ENCODE measurements around the gene G3BP2. TPM values are rescaled to one million over a fixed set of nuclear protein-coding genes. Genes with fewer than 3 reads are reported as not detected.
A peak's percentile ranks its signal among the peaks of the same experiment; 100 is the strongest.
"Not testable (repeated sequence)": the region's sequence is repeated elsewhere in the genome, so short reads cannot be mapped to it uniquely, and the experiment has no call there.

The G3BP2 gene
- total and polyA plus RNA-seq, 2 experiments from 2014 or later = 103 to 411 TPM

GRCh38 chr4:75717408-75717807, 44.2 kb upstream of the G3BP2 start (continued):
- TF ChIP-seq REST (IDR thresholded peaks at IDR 0.05; ENCODE audit: unreplicated experiment) (no peak), NANOG (IDR thresholded peaks at IDR 0.05; ENCODE audit: borderline replicate concordance) (no peak)

DNA sequence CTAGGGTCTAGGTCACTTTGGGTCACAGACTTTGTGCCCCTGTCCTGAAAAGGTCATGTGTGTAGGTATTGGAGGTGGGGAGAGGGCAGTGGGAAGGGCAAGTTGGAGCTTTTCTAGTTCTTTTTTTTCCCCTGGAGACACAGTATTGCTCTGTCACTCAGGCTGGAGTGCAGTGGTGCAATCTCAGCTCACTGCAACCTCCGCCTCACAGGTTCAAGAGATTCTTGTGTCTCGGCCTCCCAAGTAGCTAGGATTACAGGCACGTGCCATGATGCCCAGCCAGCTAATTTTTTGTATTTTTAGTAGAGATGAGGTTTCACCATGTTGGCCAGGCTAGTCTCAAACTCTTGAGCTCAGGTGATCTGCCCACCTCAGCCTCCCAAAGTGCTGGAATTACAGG, 42.8 kb upstream of the G3BP2 start:
- Mint-ChIP-seq H3K36me3 (ENCODE audit: low read depth) (peaks cover 34% of the 10 kb centered on the region), H3K4me1 (peaks cover 25% of the 10 kb centered on the region), H3K27ac (peak overlapping the region; percentile 81)
- H3F3A ChIP-seq (replicated peaks; ENCODE audit: low read depth); H4K20me1 ChIP-seq (replicated peaks; ENCODE audit: insufficient read depth); H3K27me3 Mint-ChIP-seq (ENCODE audit: insufficient read depth, low read depth, poor library complexity); DNase-seq (ENCODE audit: low spot score); H3K27ac ChIP-seq (ENCODE audit: low read depth); H2AFZ ChIP-seq; H3K36me3 ChIP-seq (ENCODE audit: insufficient read depth); ATAC-seq; H3K9me3 Mint-ChIP-seq; H3K4me2 ChIP-seq; H3K4me3 ChIP-seq; H3K4me3 Mint-ChIP-seq; H3K27me3 ChIP-seq (ENCODE audit: insufficient read depth); H3K9me2 ChIP-seq (ENCODE audit: insufficient read depth): not testable (repeated sequence)
- Histone ChIP-seq H3K4me1 (ENCODE audit: insufficient read depth) (peaks cover 16% of the 10 kb centered on the region), H3K79me2 (replicated peaks; ENCODE audit: insufficient read depth) (peaks cover 99% of the 10 kb centered on the region)

DNA sequence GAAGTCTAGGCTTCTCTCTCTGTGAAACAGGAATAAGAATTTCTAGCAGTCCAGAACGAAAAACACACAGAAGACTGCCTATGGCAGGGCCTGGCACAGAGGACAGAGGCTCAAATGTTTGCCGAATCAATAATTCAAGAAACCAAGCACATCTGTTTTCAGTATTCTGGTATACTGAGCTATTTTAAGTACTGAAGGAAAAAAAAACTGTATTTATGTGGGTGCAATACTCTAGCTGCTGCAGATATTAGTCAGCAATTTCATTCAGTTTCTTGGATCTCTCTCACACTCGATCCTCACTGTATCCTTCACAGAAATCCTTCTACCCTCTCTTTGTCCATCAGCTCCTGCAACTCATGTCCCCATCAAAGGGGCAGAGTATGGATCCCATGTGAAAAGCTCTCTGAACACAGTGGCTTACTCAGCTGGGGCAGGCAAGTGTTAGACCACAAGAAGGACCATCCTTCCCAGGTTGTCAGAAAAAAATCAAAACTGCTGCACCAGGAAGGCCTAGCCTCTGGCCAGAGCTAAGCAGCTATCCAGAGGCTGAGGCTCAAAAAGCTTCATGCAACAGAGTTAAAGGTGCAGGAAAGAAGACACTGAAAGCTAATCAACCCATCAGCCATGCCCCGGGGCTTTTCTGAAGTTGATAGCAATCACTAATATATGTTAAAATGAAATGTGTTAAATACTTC, 42.0 kb upstream of the G3BP2 start:
- Histone ChIP-seq H3F3A (replicated peaks; ENCODE audit: low read depth) (no peaks in the 10 kb centered on the region), H3K4me2 (peak overlapping the region; percentile 14; the same call in 1 of the 2 replicates), H3K4me3 (no peak overlapping the region), H3K27ac (ENCODE audit: low read depth) (peak overlapping the region; percentile 48), H4K20me1 (replicated peaks; ENCODE audit: insufficient read depth) (no peaks in the 10 kb centered on the region), H3K36me3 (ENCODE audit: insufficient read depth) (no peaks in the 10 kb centered on the region; the same call in 1 of the 2 replicates), H3K79me2 (replicated peaks; ENCODE audit: insufficient read depth) (peaks cover 99% of the 10 kb centered on the region), H2AFZ (no peak overlapping the region), H3K4me1 (ENCODE audit: insufficient read depth) (peaks cover 16% of the 10 kb centered on the region), H3K27me3 (ENCODE audit: insufficient read depth) (no peaks in the 10 kb centered on the region), H3K9me2 (ENCODE audit: insufficient read depth) (no peaks in the 10 kb centered on the region)
- H3K4me3 Mint-ChIP-seq = no peak overlapping the region
- ATAC-seq (peak; percentile 49), DNase-seq (ENCODE audit: low spot score) (no peak)
- peaks cover 3% of the 10 kb centered on the region for H3K27me3 Mint-ChIP-seq (ENCODE audit: insufficient read depth, low read depth, poor library complexity)
- H3K36me3 Mint-ChIP-seq (ENCODE audit: low read depth) = peaks cover 34% of the 10 kb centered on the region
- peak overlapping the region; percentile 85 for H3K27ac Mint-ChIP-seq
- peaks cover 25% of the 10 kb centered on the region for H3K4me1 Mint-ChIP-seq
- H3K9me3 Mint-ChIP-seq = no peaks in the 10 kb centered on the region
- no peak for TF ChIP-seq CREB1 (CRISPR knock-in tag; IDR thresholded peaks at IDR 0.05; ENCODE audit: low read depth)
- no peak for TF ChIP-seq REST (IDR thresholded peaks at IDR 0.05; ENCODE audit: unreplicated experiment)
- TF ChIP-seq CTCF (conservative IDR thresholded peaks at IDR 0.05; ENCODE audit: low read depth in 2 of 2) = no peak
- TF ChIP-seq ETS1 (IDR thresholded peaks at IDR 0.05) = no peak
